H1 (cell line): ENCODE data around the gene PNRC1.

Experiments used
- CTCF ChIP-seq, 3 experiments: IDR thresholded peaks; 1 replicate in 2 of 3; 2 replicates in 1 of 3; pipeline versions ENCODE4 v1.5.1 to v1.6.1; 2011; ENCODE audit warnings: low read length in 3 of 3, mild to moderate bottlenecking in 3 of 3, inconsistent platforms in 2 of 3, low read depth in 1 of 3, moderate library complexity in 1 of 3; ENCODE audit not compliant: insufficient read depth in 1 of 3; ENCODE audit errors: control extremely low read depth in 1 of 3
- EP300 ChIP-seq, 2 experiments: IDR thresholded peaks; 1 replicate in 1 of 2; 2 replicates in 1 of 2; pipeline ENCODE4 v1.6.1; 2011 to 2012; ENCODE audit warnings: low read depth in 2 of 2, low read length in 2 of 2, mild to moderate bottlenecking in 2 of 2, borderline replicate concordance in 1 of 2, inconsistent platforms in 1 of 2, moderate library complexity in 1 of 2
- EZH2 ChIP-seq: fragments of 200-600 bp; sonication (generic); IDR thresholded peaks from 2 replicates; pipeline ENCODE4 v1.7.1; 2012; ENCODE audit warnings: low read depth, mild to moderate bottlenecking, moderate library complexity, low read length, inconsistent platforms; ENCODE audit not compliant: severe bottlenecking
- MAX ChIP-seq: IDR thresholded peaks from 2 replicates; pipeline ENCODE4 v1.6.1; 2012; ENCODE audit warnings: inconsistent platforms
- POLR2AphosphoS5 ChIP-seq: IDR thresholded peaks from 2 replicates; pipeline ENCODE4 v1.6.1; 2011; ENCODE audit warnings: low read depth, low read length
- SP2 ChIP-seq: IDR thresholded peaks from 2 replicates; pipeline ENCODE4 v1.6.1; 2012; ENCODE audit warnings: mild to moderate bottlenecking, low read length, inconsistent platforms
- ZNF274 ChIP-seq: IDR thresholded peaks from 2 replicates; pipeline ENCODE4 v1.7.0; 2012; ENCODE audit warnings: low read length, borderline replicate concordance; ENCODE audit errors: extremely low read depth

- no peak for TF ChIP-seq SP2
- TF ChIP-seq CTCF (IDR thresholded peaks at IDR 0.05; ENCODE audit: control extremely low read depth in 1 of 3, insufficient read depth in 1 of 3, low read depth in 1 of 3, low read length in 3 of 3): no peak
- TF ChIP-seq EZH2: no peak
- TF ChIP-seq POLR2AphosphoS5: no peak
- no peak for TF ChIP-seq ZNF274
- no peak for TF ChIP-seq EP300 (IDR thresholded peaks at IDR 0.05; ENCODE audit: borderline replicate concordance in 1 of 2, low read depth in 2 of 2, low read length in 2 of 2)
- TF ChIP-seq MAX: no peak
These were observed 19.6 kb downstream of the PNRC1 start for GRCh38 chr6:89100114-89100513.
